Activated CD4-positive, alpha-beta T cell treated with anti-CD3 and anti-CD28 coated beads for 48 hours (primary cell): ENCODE data around the gene AGL.
"Not testable (repeated sequence)": the region's sequence is repeated elsewhere in the genome, so short reads cannot be mapped to it uniquely, and the experiment has no call there.

Experiments
- DNase-seq: peaks from one replicate; pipeline ENCODE4 v3.0.0-alpha.2; 2020

The AGL gene

GRCh38 chr1:99851850-99852454 is 1.8 kb downstream of the AGL start:
- DNase-seq: no peak

- DNase-seq: no peak
Measured at GRCh38 chr1:99852648-99853047, 2.5 kb downstream of the AGL start.

DNA sequence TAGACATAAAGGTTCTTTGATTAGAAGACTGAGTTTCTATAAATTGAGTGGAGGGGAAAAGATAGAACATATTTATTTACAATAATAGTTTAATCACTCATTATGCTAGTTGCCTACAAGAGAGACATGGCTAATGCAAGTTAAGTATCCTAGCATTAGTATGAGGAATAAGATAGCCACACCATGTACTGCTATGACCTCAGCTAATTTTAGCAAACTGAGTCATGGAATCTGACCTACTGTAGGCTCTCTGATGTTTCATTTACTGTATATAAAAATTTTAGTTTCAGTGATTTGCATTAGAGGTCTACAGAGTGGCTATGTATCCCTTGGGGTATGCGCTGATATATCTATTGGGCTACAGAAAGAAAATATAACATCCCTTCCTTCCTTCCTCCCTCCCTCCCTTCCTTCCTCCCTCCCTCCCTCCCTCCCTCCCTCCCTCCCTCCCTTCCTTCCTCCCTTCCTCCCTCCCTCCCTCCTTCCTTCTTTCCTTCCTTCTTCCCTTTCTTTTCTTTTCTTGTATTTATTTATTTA is 5.8 kb downstream of the AGL start:
- DNase-seq: no peak

GRCh38 chr1:99857041-99857440 is 6.9 kb downstream of the AGL start:
- not testable (repeated sequence) for DNase-seq

- DNase-seq: no peak
Measured at GRCh38 chr1:99858286-99858685, 8.1 kb downstream of the AGL start.

GRCh38 chr1:99858881-99859280 is 8.7 kb downstream of the AGL start:
- no peak for DNase-seq

- DNase-seq: no peak
Measured at GRCh38 chr1:99860703-99861102, 10.5 kb downstream of the AGL start.

DNA sequence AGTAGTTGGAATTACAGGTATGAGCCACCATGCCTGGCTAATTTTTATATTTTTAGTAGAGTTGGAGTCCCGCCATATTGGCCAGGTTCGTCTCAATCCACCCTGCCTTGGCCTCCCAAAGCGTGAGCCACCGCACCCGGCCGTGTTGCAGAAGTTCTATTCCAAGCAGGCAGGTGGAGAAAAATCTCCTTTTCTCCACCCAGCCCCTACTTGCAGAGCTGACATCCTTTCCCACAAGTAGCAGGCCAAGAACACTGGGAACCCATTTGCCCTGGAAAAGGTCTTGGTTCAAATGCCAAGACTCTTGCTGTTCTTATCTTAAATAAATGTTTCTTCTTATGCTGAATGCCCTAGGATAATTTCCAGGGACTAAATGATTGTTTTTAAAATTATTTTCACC is 17.5 kb downstream of the AGL start:
- DNase-seq: no peak

DNA sequence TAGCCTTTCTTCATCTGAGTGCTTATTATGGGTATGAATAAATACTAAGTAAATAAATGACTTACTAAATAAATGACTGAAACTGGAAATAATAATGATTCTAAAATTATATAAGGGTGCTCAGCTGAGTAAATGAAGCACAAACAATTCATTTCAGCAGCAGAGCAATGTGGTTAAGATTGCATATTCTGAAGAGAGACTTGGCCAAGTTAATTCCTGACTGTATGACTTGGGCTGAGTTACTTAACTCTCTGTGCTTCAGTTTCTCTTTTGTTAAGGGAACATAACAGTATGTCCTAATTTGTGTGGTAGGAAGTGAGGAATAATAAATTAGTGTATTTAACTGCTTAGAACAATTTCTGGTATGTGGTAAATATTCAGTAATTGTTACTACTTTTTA is 19.1 kb downstream of the AGL start:
- no peak for DNase-seq

GRCh38 chr1:99869723-99870122 is 19.6 kb downstream of the AGL start:
- DNase-seq: no peak

GRCh38 chr1:99872063-99872462 is 21.9 kb downstream of the AGL start:
- no peak for DNase-seq

DNA sequence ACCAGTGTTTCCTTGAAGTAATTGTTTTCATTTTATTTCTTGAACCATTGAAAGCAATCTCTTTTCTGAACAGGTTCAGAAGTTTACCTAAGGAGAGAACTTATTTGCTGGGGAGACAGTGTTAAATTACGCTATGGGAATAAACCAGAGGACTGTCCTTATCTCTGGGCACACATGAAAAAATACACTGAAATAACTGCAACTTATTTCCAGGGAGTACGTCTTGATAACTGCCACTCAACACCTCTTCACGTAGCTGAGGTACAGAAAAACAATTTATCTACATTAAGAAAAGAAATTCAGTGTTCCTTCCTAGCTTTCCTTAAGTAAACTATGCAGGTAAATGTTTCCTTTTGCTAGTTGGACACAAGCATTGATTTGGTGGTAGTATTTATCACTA is 27.4 kb downstream of the AGL start:
- no peak for DNase-seq

DNA sequence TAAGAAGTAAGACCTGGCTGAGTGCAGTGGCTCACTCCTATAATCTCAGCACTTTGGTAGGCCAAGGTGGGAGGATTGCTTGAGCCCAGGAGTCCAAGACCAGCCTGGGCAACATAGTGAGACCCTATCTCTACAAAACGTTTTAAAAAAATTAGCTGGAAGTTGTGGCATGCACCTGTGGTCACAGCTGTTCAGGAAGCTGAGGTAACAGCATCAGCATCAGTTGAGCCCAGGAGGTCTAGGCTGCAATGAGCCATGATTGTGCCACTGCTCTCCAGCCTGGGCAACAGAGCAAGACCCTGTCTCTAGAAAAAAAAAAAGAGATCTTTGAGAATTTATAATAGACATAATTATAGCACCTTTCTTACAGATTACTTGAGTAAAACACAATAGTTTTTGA is 36.0 kb downstream of the AGL start:
- no peak for DNase-seq

GRCh38 chr1:99886841-99887240 is 36.7 kb downstream of the AGL start:
- DNase-seq: no peak

- no peak for DNase-seq
Measured at GRCh38 chr1:99887890-99888289, 37.7 kb downstream of the AGL start.

DNA sequence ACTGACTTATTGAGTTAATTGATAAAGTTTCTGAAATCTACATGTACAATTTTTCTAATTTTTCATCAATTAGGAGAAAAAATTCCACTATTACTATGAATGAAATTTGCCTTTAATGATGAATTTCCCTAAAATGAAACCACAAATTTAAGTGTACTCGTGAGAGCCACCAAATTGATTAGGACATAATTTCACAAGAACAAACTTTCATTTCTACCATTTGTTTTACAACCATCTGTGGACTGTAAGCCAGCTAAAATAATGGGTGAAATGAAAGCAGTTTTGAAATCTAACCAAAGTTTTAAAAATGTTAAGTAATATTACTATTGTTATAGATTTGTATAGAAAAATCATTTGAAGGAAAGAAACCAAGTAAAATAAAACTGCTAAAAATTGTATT is 41.8 kb downstream of the AGL start:
- no peak for DNase-seq

GRCh38 chr1:99903278-99903677 is 53.1 kb downstream of the AGL start:
- DNase-seq: not testable (repeated sequence)

GRCh38 chr1:99906535-99906934 is 56.4 kb downstream of the AGL start:
- no peak for DNase-seq

DNA sequence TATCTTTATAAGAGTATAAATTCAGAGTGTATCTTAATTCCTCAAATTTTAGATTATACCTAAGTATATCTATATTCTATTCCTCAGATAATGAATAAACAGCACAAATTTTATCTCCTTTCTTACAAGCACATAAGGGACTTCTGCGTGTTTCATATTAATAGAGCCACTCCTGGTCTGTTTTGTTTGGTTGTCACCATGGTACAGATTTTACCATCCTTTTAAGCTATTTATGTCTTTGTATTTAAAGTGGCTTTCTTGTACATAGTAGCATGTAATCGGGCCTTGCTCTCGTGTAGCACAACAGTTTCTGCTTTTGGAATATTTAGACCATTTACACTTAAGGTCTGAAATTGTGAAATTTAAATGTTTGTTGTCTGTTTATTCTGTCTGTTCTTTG is 67.1 kb downstream of the AGL start:
- no peak for DNase-seq

GRCh38 chr1:99919220-99919619 is 69.1 kb downstream of the AGL start:
- DNase-seq: no peak

- no peak for DNase-seq
Measured at GRCh38 chr1:99934801-99935200, 84.6 kb downstream of the AGL start.

DNA sequence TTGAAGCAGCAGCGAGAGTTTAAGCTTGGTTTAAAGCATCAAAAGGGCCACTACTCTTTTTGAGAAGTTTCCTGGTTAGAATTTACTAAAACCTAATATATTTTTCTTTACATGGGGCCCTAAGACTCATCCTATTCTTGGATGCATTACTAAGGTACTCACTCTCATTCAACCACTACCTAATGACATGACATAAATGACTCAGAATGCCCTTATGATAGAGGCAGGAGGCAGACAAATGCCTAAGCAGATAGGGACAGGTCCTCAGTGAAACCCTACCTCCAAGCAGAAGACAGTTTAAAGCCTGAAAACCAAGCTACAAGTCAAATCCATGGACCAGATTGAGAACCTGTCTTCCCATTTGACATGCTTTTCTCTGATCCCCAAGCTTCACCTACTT is 85.4 kb downstream of the AGL start:
- no peak for DNase-seq

DNA sequence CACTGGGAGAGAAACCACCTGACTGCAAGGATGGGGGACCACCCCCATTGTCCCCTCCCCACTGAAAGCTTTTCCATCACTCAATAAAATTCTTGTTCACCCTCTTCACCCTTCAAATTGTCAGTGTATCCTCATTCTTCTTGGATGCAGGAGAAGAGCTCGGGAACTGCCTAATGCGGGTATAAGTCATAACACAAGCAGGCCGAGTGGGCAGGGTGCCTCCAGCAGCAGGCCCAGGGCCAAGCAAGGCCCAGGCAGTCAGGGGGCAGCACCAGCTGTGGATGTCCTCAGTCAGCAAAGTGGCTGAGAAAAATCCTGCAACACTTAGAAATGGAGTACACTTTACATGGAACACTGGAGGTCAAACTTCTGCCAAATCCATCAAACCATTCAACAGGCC is 85.9 kb downstream of the AGL start:
- DNase-seq: no peak

DNA sequence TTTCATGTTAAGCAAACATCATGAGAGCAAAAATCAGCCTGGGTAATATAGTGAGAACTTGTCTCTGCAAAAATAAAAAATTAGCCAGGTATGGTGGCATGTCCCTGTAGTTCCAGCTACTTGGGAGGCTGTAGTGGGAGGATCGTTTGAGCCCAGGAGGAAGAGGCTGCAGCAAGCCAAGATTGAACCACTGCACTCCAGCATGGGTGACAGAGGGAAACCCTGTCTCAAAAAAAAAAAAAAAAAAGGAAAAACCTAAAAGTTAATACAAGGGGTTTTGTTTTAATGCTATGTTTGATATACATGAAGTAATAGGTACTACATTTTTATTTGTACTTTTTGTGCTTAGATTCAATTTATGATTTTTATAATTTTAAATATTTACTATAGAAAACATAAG is 92.6 kb downstream of the AGL start:
- DNase-seq: no peak

- DNase-seq: no peak
Measured at GRCh38 chr1:99943223-99943794, 93.1 kb downstream of the AGL start.
